HEK293T (cell line): ENCODE results near the gene APOBEC3H.
"Not testable (repeated sequence)": the region's sequence is repeated elsewhere in the genome, so short reads cannot be mapped to it uniquely, and the experiment has no call there.

Experiments used
- ARNT ChIP-seq: fragments of 450-650 bp; IDR thresholded peaks from 2 replicates; pipeline ENCODE4 v1.6.1; 2017; ENCODE audit warnings: mild to moderate bottlenecking
- BHLHE40 ChIP-seq: fragments of 450-650 bp; IDR thresholded peaks from 2 replicates; pipeline ENCODE4 v1.6.1; 2016; ENCODE audit warnings: mild to moderate bottlenecking, moderate library complexity, borderline replicate concordance
- CTBP1 ChIP-seq: fragments of 450-650 bp; IDR thresholded peaks from 2 replicates; pipeline ENCODE4 v1.6.1; 2016; ENCODE audit warnings: borderline replicate concordance
- ELF4 ChIP-seq: fragments of 450-650 bp; IDR thresholded peaks from 2 replicates; pipeline ENCODE4 v1.6.1; 2017; ENCODE audit warnings: antibody characterized with exemption
- FOXA1 ChIP-seq: fragments of 450-650 bp; IDR thresholded peaks from 2 replicates; pipeline ENCODE4 v1.6.1; 2016; ENCODE audit warnings: mild to moderate bottlenecking
- FOXK2 ChIP-seq: fragments of 450-650 bp; IDR thresholded peaks from 2 replicates; pipeline ENCODE4 v1.6.1; 2016; ENCODE audit warnings: mild to moderate bottlenecking
- FOXM1 ChIP-seq: fragments of 450-650 bp; IDR thresholded peaks from 2 replicates; pipeline ENCODE4 v1.6.1; 2017; ENCODE audit warnings: mild to moderate bottlenecking, borderline replicate concordance
- SP1 ChIP-seq: fragments of 450-650 bp; IDR thresholded peaks from 2 replicates; pipeline ENCODE4 v1.6.1; 2017
- SUZ12 ChIP-seq: fragments of 450-650 bp; IDR thresholded peaks from 2 replicates; pipeline ENCODE4 v1.6.1; 2016; ENCODE audit warnings: mild to moderate bottlenecking
- TARDBP ChIP-seq: fragments of 450-650 bp; IDR thresholded peaks from 2 replicates; pipeline ENCODE4 v1.6.1; 2016
- ZNF384 ChIP-seq: fragments of 450-650 bp; IDR thresholded peaks from 2 replicates; pipeline ENCODE4 v1.6.1; 2016
- TF ChIP-seq, protein P1 (sequence below): fragments of 450-650 bp; IDR thresholded peaks from 2 replicates; pipeline ENCODE4 v1.6.1; 2016

DNA sequence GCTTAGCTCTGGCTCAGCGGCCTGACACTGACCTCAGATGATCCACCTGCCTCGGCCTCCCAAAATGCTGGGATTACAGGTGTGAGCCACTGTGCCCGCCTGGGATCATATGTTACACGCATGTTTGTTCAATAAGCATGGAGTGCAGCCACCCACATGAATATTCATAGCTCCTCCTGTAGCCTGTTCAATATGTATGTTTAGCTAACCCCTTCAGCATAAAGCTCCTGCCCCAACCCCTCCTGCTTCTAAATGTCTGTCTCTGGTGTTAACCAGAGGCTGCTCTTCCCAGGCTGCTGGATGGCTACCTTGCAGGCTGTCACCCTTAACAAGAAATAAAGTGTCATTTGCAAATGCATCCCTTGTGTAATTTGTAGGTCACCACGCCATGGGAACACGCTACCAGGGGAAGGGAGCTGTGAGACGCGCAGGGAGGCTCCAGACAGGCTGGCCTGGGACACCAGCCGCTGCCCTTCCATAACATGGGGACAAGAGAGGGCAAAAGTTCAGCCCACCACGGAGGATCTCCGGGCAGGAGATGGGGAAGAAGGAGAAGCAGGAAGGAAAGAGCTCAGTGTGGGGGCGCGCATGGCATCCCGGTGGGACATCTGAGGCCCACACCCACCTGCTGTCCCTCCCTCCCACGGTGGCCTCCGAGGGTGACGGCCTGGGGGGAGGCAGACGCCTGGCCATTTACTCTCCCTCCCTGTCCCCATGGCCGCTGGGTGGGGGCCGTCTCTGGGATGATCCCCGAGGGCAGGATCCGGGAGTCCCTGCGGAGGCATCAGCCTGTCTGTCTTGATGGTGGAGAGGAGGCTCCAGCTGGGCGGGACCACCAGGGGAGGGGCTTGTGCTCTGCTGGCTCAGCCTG lies 20.7 kb upstream of the APOBEC3H start:
- not testable (repeated sequence) for TF ChIP-seq ARNT, FOXA1, SP1, TARDBP, ZNF384, BHLHE40, SUZ12, FOXM1, ELF4, FOXK2, CTBP1
- TF ChIP-seq, protein P1, sequence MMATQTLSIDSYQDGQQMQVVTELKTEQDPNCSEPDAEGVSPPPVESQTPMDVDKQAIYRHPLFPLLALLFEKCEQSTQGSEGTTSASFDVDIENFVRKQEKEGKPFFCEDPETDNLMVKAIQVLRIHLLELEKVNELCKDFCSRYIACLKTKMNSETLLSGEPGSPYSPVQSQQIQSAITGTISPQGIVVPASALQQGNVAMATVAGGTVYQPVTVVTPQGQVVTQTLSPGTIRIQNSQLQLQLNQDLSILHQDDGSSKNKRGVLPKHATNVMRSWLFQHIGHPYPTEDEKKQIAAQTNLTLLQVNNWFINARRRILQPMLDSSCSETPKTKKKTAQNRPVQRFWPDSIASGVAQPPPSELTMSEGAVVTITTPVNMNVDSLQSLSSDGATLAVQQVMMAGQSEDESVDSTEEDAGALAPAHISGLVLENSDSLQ: not testable (repeated sequence)
